Esophagus squamous epithelium (tissue), 5 donors: Measurements from ENCODE around the gene STMN1. TPM values are rescaled to one million over a fixed set of nuclear protein-coding genes. Genes with fewer than 3 reads are reported as not detected.

Experiments
- DNase-seq: peaks from one replicate; lab custom pipeline; 2025; lab: John Stamatoyannopoulos, UW
- H3K27ac ChIP-seq, 4 donors: fragments of 200-600 bp; sonication (generic); one replicate each; pipeline ENCODE4 v1.5.1; 2016 to 2019; ENCODE audit warnings: mild to moderate bottlenecking in 1 of 4
- H3K27me3 ChIP-seq, 4 donors: fragments of 200-600 bp; sonication (generic); 1 replicate in 3 of 4; 2 replicates in 1 of 4; pipeline versions ENCODE4 v1.5.1 to v1.6.0; 2017 to 2021; ENCODE audit warnings: antibody characterized with exemption in 1 of 4
- H3K36me3 ChIP-seq, 3 donors: fragments of 200-600 bp; sonication (generic); one replicate each; pipeline ENCODE4 v1.5.1; 2016 to 2019
- H3K4me1 ChIP-seq, 3 donors: fragments of 200-600 bp; sonication (generic); one replicate each; pipeline ENCODE4 v1.5.1; 2017 to 2019
- H3K4me3 ChIP-seq, 4 donors: fragments of 200-600 bp; sonication (generic); 1 replicate in 3 of 4; 2 replicates in 1 of 4; pipeline ENCODE4 v1.5.1; 2016 to 2019; ENCODE audit warnings: mild to moderate bottlenecking in 2 of 4, moderate library complexity in 1 of 4
- H3K9me3 ChIP-seq, 3 donors: fragments of 200-600 bp; sonication (generic); one replicate each; pipeline ENCODE4 v1.5.1; 2016 to 2019
- POLR2A ChIP-seq, 4 donors: fragments of 450-650 bp; IDR thresholded peaks; one replicate each; pipeline ENCODE4 v1.6.1; 2017; ENCODE audit warnings: antibody characterized with exemption in 4 of 4, mild to moderate bottlenecking in 4 of 4, moderate library complexity in 3 of 4
- WGBS, 2 donors: methylation state at CpG; one replicate each; pipeline ENCODE4 v1.1.5; 2018; 5-methylcytosine and 5-hydroxymethylcytosine counted together
- intact Hi-C: fragments of 100-400 bp; cut with DNase I; formaldehyde crosslinking; loops from one replicate; pipeline ENCODE4 v1.15.0; 2022
- total RNA-seq, 4 donors: library from RNA; depleted of rRNA; stranded (reverse); fragments of >200 nt; gene quantifications; one replicate each; pipeline ENCODE4 v1.1.0, GENCODE V29; 2016
- TF ChIP-seq, protein P1 (sequence below), 6 experiments: fragments of 450-650 bp in 4 of 6; fragments of 200-600 bp in 2 of 6; sonication (generic) in 2 of 6; IDR thresholded peaks; one replicate each; pipeline ENCODE4 v1.5.1; 2016 to 2019; ENCODE audit warnings: antibody characterized with exemption in 6 of 6, mild to moderate bottlenecking in 4 of 6, moderate library complexity in 4 of 6
- donor health status: DM: yes; HTN: yes; CAD: no.

Gene STMN1
- total RNA-seq, 4 donors from 2014 or later: 29.6 to 65.5 (median 42.7) TPM

DNA sequence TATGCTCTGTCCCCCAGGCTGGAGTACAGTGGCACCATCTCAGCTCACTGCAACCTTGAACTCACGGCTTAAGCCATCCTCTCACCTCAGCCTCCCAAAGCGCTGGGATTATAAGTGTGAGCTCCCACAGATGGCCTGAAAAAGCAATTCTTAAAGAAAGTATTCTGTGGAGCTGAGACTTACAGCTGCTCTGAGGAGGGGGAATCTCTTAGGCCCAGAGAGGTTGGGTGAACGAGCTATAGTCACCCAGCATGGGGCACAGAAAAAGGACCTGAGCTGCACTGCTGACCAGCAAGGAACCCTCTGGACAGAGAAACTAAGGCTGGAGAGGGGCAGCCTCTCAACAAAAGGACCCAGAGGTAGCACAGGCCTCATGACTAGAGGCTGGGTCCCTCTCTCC, 32.0 kb downstream of the STMN1 start:
- Histone ChIP-seq H3K27me3 (no peaks in the 10 kb centered on the region), H3K27ac (peak overlapping the region; percentile 85 to 96 (median 92)), H3K9me3 (no peaks in the 10 kb centered on the region), H3K4me1 (peaks cover 40 to 95% (median 57%) of the 10 kb centered on the region in 3 donors), H3K4me3 (peak overlapping the region; percentile 69 to 79 (median 75)), H3K36me3 (peaks cover 0 to 14% (median 4%) of the 10 kb centered on the region in 3 donors)
- no peak for DNase-seq
- intact Hi-C loops: no loop called here
- no peak for TF ChIP-seq POLR2A (IDR thresholded peaks at IDR 0.05)
- TF ChIP-seq, protein P1, sequence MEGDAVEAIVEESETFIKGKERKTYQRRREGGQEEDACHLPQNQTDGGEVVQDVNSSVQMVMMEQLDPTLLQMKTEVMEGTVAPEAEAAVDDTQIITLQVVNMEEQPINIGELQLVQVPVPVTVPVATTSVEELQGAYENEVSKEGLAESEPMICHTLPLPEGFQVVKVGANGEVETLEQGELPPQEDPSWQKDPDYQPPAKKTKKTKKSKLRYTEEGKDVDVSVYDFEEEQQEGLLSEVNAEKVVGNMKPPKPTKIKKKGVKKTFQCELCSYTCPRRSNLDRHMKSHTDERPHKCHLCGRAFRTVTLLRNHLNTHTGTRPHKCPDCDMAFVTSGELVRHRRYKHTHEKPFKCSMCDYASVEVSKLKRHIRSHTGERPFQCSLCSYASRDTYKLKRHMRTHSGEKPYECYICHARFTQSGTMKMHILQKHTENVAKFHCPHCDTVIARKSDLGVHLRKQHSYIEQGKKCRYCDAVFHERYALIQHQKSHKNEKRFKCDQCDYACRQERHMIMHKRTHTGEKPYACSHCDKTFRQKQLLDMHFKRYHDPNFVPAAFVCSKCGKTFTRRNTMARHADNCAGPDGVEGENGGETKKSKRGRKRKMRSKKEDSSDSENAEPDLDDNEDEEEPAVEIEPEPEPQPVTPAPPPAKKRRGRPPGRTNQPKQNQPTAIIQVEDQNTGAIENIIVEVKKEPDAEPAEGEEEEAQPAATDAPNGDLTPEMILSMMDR (IDR thresholded peaks at IDR 0.05): no peak
- 80 to 83% methylated on average over 1 to 2 of the region's 3 CpGs for WGBS, 2 donors

DNA sequence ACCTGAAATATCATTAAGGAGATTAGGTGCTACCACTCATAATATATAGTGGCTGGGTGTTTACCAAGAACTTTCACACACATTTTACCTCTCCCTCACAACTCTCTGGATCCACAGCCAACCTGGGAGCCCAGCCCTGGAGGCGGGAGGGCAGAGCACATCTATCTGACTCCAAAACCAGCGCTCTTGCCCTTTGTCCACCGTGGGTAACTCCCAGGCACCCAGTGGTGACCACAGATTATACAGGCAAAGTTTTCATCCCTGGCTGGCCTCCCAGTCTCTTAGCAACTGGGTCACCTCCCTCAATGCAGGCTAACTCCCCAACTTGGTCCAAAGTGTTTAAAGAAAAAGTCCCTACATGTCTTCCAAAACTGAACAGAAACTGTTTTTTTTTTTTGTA, 33.1 kb downstream of the STMN1 start:
- H3K4me1 ChIP-seq: peaks cover 42 to 89% (median 54%) of the 10 kb centered on the region in 3 donors
- DNase-seq: no peak
- TF ChIP-seq POLR2A (IDR thresholded peaks at IDR 0.05): no peak
- TF ChIP-seq, protein P1 (IDR thresholded peaks at IDR 0.05): no peak
- H3K27ac ChIP-seq: peak overlapping the region; percentile 33 to 81 (median 62)
- intact Hi-C loops: no loop called here
- no peak overlapping the region for H3K4me3 ChIP-seq
- 46 to 51% methylated on average over 3 of the region's 3 CpGs for WGBS, 2 donors
- H3K36me3 ChIP-seq: peaks cover 0 to 20% (median 4%) of the 10 kb centered on the region in 3 donors
- H3K27me3 ChIP-seq: no peaks in the 10 kb centered on the region
- H3K9me3 ChIP-seq: no peaks in the 10 kb centered on the region

DNA sequence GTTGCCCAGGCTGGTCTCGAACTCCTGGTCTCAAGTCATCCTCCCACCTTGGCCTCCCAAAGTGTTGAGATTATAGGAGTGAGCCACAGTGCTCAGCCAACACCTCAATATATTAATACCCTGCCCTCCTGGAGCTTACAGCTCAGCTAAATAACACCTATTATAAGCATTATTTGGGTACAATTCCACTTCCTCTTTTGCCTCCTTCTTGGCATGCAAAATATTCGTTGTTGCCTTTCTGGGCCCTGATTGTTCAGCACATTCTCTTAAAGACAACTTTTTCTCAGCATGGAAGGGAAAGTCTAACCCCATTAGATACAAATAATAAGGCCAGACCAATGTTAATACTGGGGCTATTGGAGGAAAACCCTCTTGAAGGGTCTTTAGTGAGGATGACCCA, 33.5 kb downstream of the STMN1 start:
- intact Hi-C loops: no loop called here
- DNase-seq: no peak
- Histone ChIP-seq H3K36me3 (peaks cover 0 to 20% (median 4%) of the 10 kb centered on the region in 3 donors), H3K4me3 (no peak overlapping the region), H3K27me3 (no peaks in the 10 kb centered on the region), H3K9me3 (no peaks in the 10 kb centered on the region), H3K4me1 (peaks cover 47 to 89% (median 58%) of the 10 kb centered on the region in 3 donors), H3K27ac (peak overlapping the region; percentile 50 to 81 (median 70))
- TF ChIP-seq, protein P1 (IDR thresholded peaks at IDR 0.05): no peak
- no peak for TF ChIP-seq POLR2A (IDR thresholded peaks at IDR 0.05)
- 43 to 56% methylated on average over 2 of the region's 2 CpGs for WGBS, 2 donors

DNA sequence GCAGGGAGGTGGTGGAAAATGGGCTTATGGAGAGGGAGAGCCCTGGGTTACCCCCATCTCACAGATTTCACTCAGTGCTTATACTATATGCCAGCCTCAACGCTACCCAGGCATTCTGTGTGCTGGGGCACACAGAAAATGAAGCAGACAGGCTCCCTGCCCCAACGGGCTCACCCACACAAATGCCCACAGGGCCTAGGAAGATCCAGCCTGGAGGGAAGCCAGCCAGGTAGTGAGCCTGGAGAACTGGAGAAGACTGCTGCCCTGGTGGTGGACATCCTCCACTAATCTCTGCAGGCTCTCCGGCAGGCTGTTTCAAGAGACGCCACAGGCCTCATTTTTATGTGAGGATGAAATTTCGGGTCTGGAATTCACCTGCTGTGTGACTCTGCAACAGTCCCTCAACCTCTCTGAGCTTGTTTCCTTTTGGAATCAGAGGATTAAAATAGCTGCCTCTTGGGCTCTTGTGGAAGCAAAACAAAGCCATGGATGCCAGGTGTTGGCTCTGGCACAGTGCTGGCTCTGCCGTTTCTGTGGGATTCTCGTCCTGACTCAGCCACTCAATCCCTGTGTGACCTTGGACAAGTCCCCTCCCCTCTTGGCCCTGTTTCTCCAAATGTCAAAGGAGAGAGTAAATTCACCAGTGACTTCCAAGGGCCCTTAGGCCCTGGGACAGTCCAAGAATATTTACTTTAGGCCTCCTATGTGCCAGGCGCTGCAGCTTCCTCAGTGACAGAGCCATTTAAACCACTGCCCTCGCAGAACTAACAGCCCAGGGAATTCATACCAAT, 34.3 kb downstream of the STMN1 start:
- peak overlapping the region; percentile 66 to 81 (median 70) for H3K27ac ChIP-seq
- WGBS, 2 donors: 38 to 64% methylated on average over 8 to 9 of the region's 9 CpGs

More for the DNA sequence above, 34.3 kb downstream of the STMN1 start:
- DNase-seq: no peak
- Histone ChIP-seq H3K4me1 (peaks cover 52 to 89% (median 60%) of the 10 kb centered on the region in 3 donors), H3K9me3 (no peaks in the 10 kb centered on the region), H3K36me3 (peaks cover 0 to 20% (median 4%) of the 10 kb centered on the region in 3 donors), H3K27me3 (no peaks in the 10 kb centered on the region), H3K4me3 (no peak overlapping the region)
- TF ChIP-seq, protein P1 (IDR thresholded peaks at IDR 0.05): no peak
- no peak for TF ChIP-seq POLR2A (IDR thresholded peaks at IDR 0.05)
- intact Hi-C loops: no loop called here
